SH-SY5Y (cell line): ENCODE results near the gene COA7.

Experiments used
- GATA2 ChIP-seq: IDR thresholded peaks from 2 replicates; pipeline ENCODE4 v1.6.1; 2011; ENCODE audit warnings: mild to moderate bottlenecking, low read depth, low read length
- GATA3 ChIP-seq: IDR thresholded peaks from 2 replicates; pipeline ENCODE4 v1.6.1; 2011; ENCODE audit warnings: low read depth, mild to moderate bottlenecking, low read length, moderate library complexity

DNA sequence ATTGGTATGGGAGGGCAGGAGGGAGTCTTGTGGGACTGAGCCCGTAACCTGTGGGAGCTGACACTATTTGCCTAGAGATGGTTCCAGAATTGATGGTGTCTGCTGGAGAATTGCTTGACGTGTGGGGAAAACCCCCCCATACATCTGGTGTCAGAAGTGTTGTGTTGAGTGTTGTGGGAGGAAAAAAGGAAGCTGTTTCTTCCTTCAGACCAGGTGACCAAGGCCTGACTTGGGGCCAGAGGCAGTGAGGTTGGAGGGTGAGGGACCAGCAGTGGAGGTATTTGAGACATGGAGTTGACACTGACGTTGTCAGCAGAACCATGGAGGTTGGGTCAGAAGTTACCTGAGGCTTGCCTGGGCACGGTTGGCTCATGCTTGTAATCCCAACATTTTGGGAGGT is 56.8 kb downstream of the COA7 start:
- TF ChIP-seq GATA2 (no peak), GATA3 (no peak)
